ENCODE results near the gene GPR65.

Gene GPR65

DNA sequence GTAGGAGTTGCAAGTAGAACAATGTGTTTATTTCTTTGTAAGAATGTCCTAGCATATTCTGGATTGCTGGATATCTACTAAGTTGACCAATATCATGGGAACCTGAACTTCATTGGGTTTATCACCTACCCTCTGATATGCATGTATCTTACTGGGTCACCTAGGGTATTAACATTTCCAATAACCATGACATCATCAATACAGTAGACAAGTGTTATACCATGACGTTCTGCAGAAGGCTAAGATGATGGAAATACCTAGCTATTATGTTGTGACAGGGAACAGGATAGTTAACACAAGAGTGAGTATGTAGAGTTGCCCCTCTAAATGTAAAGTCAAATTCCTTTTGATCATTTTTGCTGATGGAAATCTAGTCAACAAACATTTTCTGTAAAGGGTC, 26.0 kb downstream of the GPR65 start:
- no peaks in the 10 kb centered on the region for H3K27me3 ChIP-seq
- no peak overlapping the region for H3K27ac ChIP-seq
- no peaks in the 10 kb centered on the region for H3K4me1 ChIP-seq
- DNase-seq, result no peak
- no peak overlapping the region for H3K4me3 ChIP-seq
- intact Hi-C loops (cut with DNase I; ENCODE audit: low total_unique reads), result no loop called here
- TF ChIP-seq, protein P1, sequence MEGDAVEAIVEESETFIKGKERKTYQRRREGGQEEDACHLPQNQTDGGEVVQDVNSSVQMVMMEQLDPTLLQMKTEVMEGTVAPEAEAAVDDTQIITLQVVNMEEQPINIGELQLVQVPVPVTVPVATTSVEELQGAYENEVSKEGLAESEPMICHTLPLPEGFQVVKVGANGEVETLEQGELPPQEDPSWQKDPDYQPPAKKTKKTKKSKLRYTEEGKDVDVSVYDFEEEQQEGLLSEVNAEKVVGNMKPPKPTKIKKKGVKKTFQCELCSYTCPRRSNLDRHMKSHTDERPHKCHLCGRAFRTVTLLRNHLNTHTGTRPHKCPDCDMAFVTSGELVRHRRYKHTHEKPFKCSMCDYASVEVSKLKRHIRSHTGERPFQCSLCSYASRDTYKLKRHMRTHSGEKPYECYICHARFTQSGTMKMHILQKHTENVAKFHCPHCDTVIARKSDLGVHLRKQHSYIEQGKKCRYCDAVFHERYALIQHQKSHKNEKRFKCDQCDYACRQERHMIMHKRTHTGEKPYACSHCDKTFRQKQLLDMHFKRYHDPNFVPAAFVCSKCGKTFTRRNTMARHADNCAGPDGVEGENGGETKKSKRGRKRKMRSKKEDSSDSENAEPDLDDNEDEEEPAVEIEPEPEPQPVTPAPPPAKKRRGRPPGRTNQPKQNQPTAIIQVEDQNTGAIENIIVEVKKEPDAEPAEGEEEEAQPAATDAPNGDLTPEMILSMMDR (IDR thresholded peaks at IDR 0.05), result no peak
- H3K9me3 ChIP-seq, result no peaks in the 10 kb centered on the region
- H3K36me3 ChIP-seq, result no peaks in the 10 kb centered on the region

DNA sequence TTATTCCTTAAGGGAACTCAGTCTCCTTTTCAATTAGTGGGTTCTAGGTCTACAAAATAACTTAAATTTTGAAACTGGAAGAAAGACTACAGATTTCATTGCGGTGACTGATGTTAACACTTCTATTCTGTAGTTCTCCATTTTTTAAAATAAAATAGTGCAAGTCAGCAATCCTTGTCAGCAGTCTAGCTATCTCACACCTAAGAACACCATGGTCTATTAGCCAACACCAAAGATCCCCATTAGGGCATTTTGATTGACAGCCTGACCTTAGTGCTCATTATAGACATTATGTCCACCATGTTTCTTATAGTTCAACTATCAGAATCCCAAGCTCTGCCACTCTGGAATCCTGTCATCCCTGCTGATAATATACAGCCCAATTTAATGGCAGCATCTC, 27.4 kb downstream of the GPR65 start:
- no peak for DNase-seq
- TF ChIP-seq, protein P1 (IDR thresholded peaks at IDR 0.05), result no peak
- no peaks in the 10 kb centered on the region for H3K27me3 ChIP-seq
- H3K4me3 ChIP-seq, result no peak overlapping the region
- intact Hi-C loops (cut with DNase I; ENCODE audit: low total_unique reads), result no loop called here
- no peaks in the 10 kb centered on the region for H3K9me3 ChIP-seq
- no peaks in the 10 kb centered on the region for H3K36me3 ChIP-seq
- H3K27ac ChIP-seq, result no peak overlapping the region
- no peaks in the 10 kb centered on the region for H3K4me1 ChIP-seq

DNA sequence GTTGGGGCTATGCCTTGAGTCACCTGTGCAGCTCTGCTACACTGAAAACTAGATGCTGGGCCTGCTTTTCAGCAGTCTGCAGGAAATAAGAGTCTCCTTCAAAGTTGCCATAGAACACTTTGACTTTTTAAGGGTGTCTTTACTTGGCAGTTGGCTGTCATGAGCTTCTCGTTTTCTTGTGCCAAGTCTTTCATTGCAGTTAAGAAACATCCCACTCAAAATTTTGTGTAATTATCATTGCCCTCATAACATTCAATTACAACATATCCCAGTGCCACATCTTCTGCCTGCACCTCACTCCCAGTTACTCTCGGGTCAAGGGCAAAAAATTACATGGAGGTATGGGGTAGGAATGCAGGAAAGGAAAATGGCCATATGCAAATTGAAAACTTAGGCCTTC, 29.1 kb downstream of the GPR65 start:
- Histone ChIP-seq H3K36me3 (no peaks in the 10 kb centered on the region), H3K4me1 (no peaks in the 10 kb centered on the region), H3K27ac (no peak overlapping the region), H3K27me3 (no peaks in the 10 kb centered on the region), H3K9me3 (no peaks in the 10 kb centered on the region), H3K4me3 (no peak overlapping the region)
- DNase-seq, result no peak
- TF ChIP-seq, protein P1 (IDR thresholded peaks at IDR 0.05), result no peak
- intact Hi-C loops (cut with DNase I; ENCODE audit: low total_unique reads), result no loop called here

DNA sequence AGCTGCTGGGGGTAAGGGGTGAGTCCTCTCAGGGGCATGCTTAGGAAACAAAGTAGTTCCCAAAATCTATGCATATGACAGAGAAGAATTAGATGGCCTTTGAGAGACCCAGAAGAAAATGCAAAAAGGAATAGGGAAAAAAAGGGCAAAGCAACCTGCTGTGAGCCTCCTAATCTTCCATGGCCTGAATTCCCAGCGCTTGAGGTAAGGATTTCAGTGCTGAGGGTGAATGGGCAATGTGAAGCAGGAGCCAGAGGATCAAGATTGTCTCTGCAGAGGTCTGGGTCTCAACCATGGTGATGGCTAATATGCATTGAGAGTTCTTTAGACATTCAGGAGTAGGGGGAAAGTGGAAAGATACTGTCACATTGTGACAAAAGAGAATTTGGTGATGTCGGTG, 31.5 kb downstream of the GPR65 start:
- Histone ChIP-seq H3K27ac (no peak overlapping the region), H3K36me3 (no peaks in the 10 kb centered on the region), H3K9me3 (no peaks in the 10 kb centered on the region), H3K4me1 (no peaks in the 10 kb centered on the region), H3K27me3 (no peaks in the 10 kb centered on the region), H3K4me3 (no peak overlapping the region)
- intact Hi-C loops (cut with DNase I; ENCODE audit: low total_unique reads), result no loop called here
- no peak for DNase-seq
- TF ChIP-seq, protein P1 (IDR thresholded peaks at IDR 0.05), result no peak

DNA sequence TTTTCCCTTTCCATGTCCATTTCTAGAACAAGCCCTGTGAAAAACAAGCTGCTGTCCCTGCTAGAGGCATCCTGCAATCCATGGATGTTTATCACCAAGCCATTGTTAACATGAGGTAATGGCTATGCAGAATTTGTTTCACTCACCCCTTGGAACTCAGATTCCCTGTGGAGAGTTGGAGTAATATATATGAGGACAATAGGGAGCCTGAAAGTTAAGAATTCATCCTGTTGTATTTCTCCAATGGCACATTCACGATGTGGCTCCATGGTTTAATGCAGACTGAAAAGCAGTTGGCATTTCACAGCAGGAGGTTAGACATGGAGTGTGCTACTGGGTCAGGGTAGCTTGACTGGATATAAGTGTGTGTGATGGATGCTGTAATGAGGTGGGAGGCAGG, 32.4 kb downstream of the GPR65 start:
- intact Hi-C loops (cut with DNase I; ENCODE audit: low total_unique reads), result no loop called here
- Histone ChIP-seq H3K27me3 (no peaks in the 10 kb centered on the region), H3K9me3 (no peaks in the 10 kb centered on the region), H3K4me3 (no peak overlapping the region), H3K4me1 (no peaks in the 10 kb centered on the region), H3K27ac (no peak overlapping the region), H3K36me3 (no peaks in the 10 kb centered on the region)
- TF ChIP-seq, protein P1 (IDR thresholded peaks at IDR 0.05), result no peak
- no peak for DNase-seq

DNA sequence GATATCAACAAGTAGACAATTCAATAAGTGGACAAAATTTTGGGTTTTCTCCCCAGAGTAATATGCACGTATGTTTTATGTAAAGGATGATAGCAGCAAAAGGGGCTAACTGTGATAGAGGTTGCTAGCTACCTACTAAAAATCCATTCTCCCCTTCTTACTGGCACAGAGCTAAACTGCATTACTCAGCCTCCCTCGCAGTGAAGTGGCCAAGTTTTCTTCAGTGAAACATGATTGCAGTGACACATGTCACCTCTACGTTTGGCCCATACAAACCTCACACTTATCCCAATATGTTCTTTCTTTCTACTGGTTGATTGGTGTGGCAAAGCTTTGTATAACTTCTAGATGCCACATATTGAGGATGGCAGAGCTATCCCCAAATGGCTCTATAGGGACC, 34.3 kb downstream of the GPR65 start:
- no peaks in the 10 kb centered on the region for H3K27me3 ChIP-seq
- TF ChIP-seq, protein P1 (IDR thresholded peaks at IDR 0.05), result no peak
- H3K27ac ChIP-seq, result no peak overlapping the region
- no peaks in the 10 kb centered on the region for H3K9me3 ChIP-seq
- no peaks in the 10 kb centered on the region for H3K4me1 ChIP-seq
- no peak overlapping the region for H3K4me3 ChIP-seq
- no peaks in the 10 kb centered on the region for H3K36me3 ChIP-seq
- DNase-seq, result no peak
- intact Hi-C loops (cut with DNase I; ENCODE audit: low total_unique reads), result no loop called here
